Stimulated activated CD8-positive, alpha-beta memory T cell treated with anti-CD3 and anti-CD28 coated beads, Interleukin-15, amount 100 ng/mL, for 48 hours (primary cell): ENCODE measurements around the gene MARK4.

Source experiments
- DNase-seq, 2 donors: peaks; one replicate each; pipeline ENCODE4 v3.0.0-alpha.2; 2020; ENCODE audit warnings: low read depth in 2 of 2

The MARK4 gene

GRCh38 chr19:45271735-45272108 lies 20.7 kb downstream of the MARK4 start:
- no peak for DNase-seq

- DNase-seq = no peak
Observed at GRCh38 chr19:45273521-45273855, 22.4 kb downstream of the MARK4 start.

DNA sequence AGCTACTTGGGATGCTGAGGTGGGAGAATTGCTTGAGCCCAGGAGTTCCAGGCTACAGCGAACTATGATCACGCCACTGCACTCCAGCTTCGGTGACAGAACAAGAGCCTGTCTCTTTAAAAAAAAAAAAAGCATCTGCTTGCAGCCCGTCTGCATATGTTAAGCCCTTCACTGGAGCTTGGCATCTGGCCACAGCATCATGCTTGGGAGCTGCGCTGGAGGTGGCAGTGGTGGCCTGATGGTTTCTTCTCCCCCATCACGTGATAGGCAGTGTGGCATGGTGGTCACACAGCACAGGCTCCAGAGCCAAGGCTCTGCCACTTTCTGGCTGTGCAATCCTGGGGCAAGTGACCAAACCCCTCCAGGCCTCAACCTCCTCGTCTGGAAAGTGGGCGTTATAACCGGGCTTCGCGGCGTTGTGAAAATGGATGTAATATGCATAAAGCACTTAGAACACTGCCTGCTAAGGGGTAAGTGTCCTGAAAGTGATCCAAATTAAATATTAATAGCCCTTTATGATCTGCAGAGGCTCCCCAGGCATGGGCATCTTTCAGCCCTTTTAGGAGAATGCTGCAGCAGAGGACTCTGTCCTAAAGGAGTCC lies 24.4 kb downstream of the MARK4 start:
- no peak for DNase-seq

GRCh38 chr19:45276284-45276687 lies 25.2 kb downstream of the MARK4 start:
- DNase-seq = no peak

GRCh38 chr19:45278087-45278486 lies 27.0 kb downstream of the MARK4 start:
- no peak for DNase-seq

- no peak for DNase-seq
Observed at GRCh38 chr19:45279587-45280192, 28.6 kb downstream of the MARK4 start.

DNA sequence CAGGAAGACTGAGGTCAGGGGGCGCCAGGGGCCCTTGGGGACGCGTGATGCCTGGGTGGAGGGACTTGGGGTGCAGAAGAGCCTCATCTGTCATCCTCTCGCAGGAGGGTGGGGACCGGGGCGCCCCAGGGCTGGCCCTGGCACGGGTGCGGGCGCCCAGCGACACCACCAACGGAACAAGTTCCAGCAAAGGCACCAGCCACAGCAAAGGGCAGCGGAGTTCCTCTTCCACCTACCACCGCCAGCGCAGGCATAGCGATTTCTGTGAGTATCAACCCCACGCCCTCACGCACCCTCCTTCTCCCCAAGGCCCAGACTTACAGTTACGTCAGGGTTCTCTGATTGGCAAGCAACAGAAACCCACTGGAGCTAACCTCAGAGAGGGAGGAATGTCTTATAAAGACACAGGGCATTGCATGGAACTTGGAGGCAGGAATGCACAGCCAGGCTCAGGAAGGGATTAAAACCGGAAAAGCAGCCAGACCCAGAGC lies 29.4 kb downstream of the MARK4 start:
- no peak for DNase-seq

- DNase-seq = no peak
Observed at GRCh38 chr19:45283443-45284033, 32.5 kb downstream of the MARK4 start.

GRCh38 chr19:45290381-45290931 lies 39.4 kb downstream of the MARK4 start:
- DNase-seq = no peak

DNA sequence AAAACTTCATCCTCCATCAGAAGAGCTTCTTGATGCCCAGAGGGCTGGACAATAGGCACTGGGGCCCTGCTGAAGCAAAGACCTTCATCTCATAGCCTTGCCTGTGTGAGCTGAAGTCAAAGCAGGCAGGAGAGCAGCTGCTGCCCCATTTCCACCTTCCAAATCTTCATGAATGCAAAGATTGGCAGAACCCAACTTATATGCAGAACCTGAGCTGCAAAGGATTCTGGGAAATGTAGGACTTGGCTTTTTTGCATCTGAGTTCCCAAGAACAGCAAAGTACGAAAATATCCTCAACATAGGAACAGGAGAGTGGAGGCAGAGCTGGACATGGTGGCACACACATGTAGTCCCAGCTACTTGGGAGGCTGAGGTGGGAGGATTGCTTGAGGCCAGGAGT lies 40.8 kb downstream of the MARK4 start:
- no peak for DNase-seq

DNA sequence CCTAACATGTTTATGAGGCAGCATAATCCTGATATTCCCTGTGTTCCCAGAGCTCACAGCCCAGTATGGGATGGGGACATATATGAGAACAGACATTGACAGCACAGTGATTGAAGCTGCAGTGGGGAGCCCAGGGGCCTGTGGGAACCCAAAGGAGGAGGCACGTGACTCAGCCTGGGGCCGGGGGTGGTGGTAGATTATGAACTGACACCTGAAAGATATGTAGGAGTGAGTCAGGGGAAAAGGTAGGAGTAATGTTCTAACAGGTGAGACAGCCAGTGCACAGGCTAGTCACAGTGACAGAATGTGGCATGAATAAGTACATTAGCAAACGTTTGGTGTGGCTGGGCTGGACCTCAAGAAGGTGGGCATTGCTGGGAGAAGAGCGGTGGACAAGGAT lies 42.6 kb downstream of the MARK4 start:
- DNase-seq = peak in 1 of 2 donors; percentile 39

DNA sequence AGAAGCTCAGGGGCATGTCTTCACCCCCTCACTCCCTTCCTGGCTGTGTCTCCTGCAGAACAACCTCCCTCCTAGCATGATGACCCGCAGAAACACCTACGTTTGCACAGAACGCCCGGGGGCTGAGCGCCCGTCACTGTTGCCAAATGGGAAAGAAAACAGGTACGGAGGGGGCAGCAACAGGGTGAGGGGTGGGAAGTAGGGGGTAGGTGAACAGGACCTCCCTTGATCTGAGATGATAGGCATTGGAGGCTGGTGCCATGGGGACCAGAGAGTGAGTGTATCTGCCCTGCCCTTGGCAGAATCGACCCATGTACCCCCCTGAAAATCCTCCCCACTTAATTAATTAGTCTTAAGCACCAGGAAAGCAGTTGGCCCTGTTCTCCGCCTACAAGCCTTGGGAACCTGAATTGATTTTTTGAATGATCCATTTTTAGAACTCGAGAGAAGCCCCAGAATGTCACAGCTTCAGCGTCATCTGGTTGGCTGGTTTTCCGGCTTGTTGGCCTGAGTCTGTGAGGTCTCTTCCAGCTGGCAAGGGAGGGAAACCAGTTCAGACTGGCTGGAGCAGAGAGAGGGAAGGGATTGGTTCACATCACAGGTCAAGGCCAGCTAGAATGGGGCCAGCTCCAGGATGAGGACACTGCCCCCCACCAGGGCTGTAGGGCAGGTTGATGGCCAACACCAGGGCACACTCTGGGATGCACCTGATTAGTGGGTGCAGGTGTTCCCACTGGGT lies 43.4 kb downstream of the MARK4 start:
- DNase-seq = no peak

DNA sequence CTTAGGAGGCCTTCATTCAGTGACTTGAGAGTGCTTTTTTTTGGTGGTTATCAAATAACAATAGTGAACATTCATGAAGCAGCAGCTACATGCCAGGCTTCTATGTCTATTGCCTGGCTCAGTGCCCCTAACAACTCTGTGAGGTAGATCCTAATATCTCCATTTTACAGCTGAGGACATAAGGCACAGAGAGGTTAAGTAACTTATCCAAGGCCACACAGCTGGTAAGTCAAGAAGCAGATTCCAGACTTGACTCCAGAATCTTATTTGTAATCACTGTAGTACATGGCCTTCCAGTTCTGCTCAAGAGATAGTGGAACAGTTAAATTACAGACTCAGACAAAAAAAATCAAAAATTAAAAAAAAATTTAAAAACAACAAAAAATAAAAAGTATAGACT lies 44.8 kb downstream of the MARK4 start:
- DNase-seq = no peak

DNA sequence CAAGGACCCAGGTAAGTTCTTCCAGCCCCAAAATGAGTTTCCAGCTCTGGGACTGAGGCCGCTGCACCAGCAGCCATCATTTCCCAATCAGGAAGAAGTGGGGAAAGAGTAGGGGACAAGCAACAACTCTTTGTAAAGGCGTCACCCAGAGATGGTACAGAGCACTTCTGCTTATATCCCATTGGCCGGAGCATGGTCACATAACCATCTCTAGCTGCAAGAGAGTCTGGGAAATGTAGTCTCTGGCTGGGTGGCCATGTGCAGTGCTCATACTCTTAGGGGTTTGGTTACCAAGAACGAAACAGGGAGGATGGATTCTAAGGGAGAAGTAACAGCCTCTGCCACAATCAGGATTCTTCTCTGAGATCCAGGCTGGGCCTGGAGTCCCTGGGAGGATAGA lies 45.3 kb downstream of the MARK4 start:
- DNase-seq = no peak

DNA sequence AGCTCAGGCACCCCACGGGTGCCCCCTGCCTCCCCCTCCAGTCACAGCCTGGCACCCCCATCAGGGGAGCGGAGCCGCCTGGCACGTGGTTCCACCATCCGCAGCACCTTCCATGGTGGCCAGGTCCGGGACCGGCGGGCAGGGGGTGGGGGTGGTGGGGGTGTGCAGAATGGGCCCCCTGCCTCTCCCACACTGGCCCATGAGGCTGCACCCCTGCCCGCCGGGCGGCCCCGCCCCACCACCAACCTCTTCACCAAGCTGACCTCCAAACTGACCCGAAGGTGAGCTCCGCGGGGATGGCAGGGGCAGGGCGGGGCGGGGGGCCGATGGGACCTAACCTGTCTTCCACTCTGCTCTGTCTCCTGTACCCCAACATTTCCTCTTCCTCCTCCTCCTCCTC lies 46.6 kb downstream of the MARK4 start:
- no peak for DNase-seq

DNA sequence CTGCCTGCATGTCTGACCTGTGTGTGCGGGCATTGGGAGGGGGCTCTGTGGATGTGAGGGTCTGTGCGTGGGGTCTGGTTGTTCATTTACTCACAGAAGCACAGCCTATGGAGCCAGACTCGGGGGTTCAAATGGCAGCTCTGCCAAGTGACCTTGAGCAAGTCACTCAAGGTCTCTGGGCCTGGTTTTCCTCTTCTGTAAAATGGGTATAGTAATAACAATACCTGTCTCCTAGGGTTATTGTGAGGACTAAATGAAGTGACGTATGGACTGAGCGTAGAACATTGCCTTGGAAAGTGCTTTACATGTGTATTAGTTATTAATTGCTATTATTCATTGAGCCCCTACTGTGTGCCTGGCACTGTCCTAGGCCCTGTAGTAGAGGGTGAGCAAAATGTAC lies 47.2 kb downstream of the MARK4 start:
- no peak for DNase-seq

- DNase-seq = no peak
Observed at GRCh38 chr19:45299719-45300118, 48.6 kb downstream of the MARK4 start.

DNA sequence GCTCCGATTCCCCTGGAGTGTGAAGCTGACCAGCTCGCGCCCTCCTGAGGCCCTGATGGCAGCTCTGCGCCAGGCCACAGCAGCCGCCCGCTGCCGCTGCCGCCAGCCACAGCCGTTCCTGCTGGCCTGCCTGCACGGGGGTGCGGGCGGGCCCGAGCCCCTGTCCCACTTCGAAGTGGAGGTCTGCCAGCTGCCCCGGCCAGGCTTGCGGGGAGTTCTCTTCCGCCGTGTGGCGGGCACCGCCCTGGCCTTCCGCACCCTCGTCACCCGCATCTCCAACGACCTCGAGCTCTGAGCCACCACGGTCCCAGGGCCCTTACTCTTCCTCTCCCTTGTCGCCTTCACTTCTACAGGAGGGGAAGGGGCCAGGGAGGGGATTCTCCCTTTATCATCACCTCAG lies 51.3 kb downstream of the MARK4 start:
- DNase-seq = no peak

DNA sequence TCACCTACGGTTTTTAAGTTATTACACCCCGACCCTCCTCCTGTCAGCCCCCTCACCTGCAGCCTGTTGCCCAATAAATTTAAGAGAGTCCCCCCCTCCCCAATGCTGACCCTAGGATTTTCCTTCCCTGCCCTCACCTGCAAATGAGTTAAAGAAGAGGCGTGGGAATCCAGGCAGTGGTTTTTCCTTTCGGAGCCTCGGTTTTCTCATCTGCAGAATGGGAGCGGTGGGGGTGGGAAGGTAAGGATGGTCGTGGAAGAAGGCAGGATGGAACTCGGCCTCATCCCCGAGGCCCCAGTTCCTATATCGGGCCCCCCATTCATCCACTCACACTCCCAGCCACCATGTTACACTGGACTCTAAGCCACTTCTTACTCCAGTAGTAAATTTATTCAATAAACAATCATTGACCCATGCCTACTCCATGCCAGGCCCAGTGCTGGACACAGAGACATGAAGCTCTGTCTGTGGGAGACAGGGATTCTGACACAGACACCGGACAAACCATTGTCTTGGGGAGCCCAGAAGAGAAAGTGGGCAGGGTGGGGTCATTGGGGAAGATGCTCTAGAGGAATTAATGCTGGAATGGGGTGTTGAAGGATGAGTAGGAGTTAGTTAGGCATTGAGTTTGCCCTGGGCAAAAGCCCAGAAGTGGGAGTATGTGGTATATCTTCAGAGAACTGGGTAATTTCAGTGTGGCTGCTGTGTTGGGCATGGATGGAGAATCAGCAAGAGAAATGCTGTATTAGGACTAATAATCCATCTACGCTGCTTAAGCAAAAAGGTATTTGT lies 52.4 kb downstream of the MARK4 start:
- DNase-seq = no peak

- DNase-seq = no peak
Observed at GRCh38 chr19:45304141-45304926, 53.3 kb downstream of the MARK4 start.

DNA sequence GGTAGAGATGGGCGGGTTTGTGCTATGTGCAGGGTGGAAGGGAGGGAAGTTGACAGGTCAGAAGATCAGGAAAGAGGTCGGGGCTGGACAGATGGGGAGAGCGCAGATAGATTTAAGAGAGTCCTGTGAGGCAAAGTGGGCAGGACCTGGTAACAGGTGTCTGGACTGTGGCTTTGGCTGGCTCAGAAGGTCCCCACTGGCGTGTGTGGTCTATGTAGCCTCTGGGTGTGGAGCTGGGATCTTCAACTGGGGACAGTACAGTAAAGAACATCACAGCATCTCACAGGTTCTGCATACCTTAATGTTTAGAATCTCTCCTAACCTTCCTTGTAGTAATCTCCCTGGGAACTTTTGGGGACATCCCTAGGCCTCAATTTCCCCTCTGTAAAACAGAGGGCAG lies 53.9 kb downstream of the MARK4 start:
- DNase-seq = no peak
